Measurements from ENCODE around the gene PPRC1. TPM values are rescaled to one million over a fixed set of nuclear protein-coding genes. Genes with fewer than 3 reads are reported as not detected.
A peak's percentile ranks its signal among the peaks of the same experiment; 100 is the strongest.

PPRC1 gene
- polyA plus RNA-seq, 3 donors: 36.0 to 37.2 (median 36.6) TPM

GRCh38 chr10:102146971-102147428 is 14.2 kb downstream of the PPRC1 start:
- no peak for DNase-seq

- no peak for DNase-seq
Measured at GRCh38 chr10:102147561-102147960, 14.7 kb downstream of the PPRC1 start.

GRCh38 chr10:102148275-102148674 is 15.4 kb downstream of the PPRC1 start:
- DNase-seq: no peak

- DNase-seq: no peak
Measured at GRCh38 chr10:102150970-102151773, 18.3 kb downstream of the PPRC1 start.

- peak; percentile 98 for DNase-seq
Measured at GRCh38 chr10:102151774-102152544, 19.1 kb downstream of the PPRC1 start, which contains the start of gene NOLC1. Gene NOLC1 (plus strand): TSS chr10:102152389. CDS start chr10:102152411, 22 bp downstream.

GRCh38 chr10:102152545-102152890 is 19.7 kb downstream of the PPRC1 start:
- DNase-seq: no peak

- DNase-seq: no peak
Measured at GRCh38 chr10:102153093-102153620, 20.3 kb downstream of the PPRC1 start.

- DNase-seq: no peak
Measured at GRCh38 chr10:102154466-102155116, 21.8 kb downstream of the PPRC1 start.

GRCh38 chr10:102157224-102157623 is 24.4 kb downstream of the PPRC1 start:
- DNase-seq: no peak

GRCh38 chr10:102159051-102159597 is 26.3 kb downstream of the PPRC1 start:
- no peak for DNase-seq

- no peak for DNase-seq
Measured at GRCh38 chr10:102159831-102160230, 27.0 kb downstream of the PPRC1 start.

- no peak for DNase-seq
Measured at GRCh38 chr10:102163342-102163989, 30.6 kb downstream of the PPRC1 start.

- DNase-seq: no peak
Measured at GRCh38 chr10:102167861-102168260, 35.0 kb downstream of the PPRC1 start.

GRCh38 chr10:102170602-102171001 is 37.8 kb downstream of the PPRC1 start:
- no peak for DNase-seq

GRCh38 chr10:102172288-102172687 is 39.4 kb downstream of the PPRC1 start:
- DNase-seq: no peak

- DNase-seq: no peak
Measured at GRCh38 chr10:102175415-102175814, 42.6 kb downstream of the PPRC1 start.

- DNase-seq: no peak
Measured at GRCh38 chr10:102184606-102185005, 51.8 kb downstream of the PPRC1 start.

- DNase-seq: no peak
Measured at GRCh38 chr10:102185272-102185671, 52.4 kb downstream of the PPRC1 start.

GRCh38 chr10:102185811-102186527 is 53.1 kb downstream of the PPRC1 start:
- no peak for DNase-seq

GRCh38 chr10:102188298-102188940 is 55.6 kb downstream of the PPRC1 start:
- no peak for DNase-seq
